GM19025 (cell line): ENCODE data around the gene KIF22.
A peak's percentile ranks its signal among the peaks of the same experiment; 100 is the strongest.

ENCODE experiments used
- ATAC-seq: cut with Tn5 transposase; IDR thresholded peaks from one replicate; pipeline ENCODE4 v1.9.1; 2021; ENCODE audit warnings: mild to moderate bottlenecking, low read depth, moderate library complexity; ENCODE audit not compliant: unreplicated experiment

The KIF22 gene

DNA sequence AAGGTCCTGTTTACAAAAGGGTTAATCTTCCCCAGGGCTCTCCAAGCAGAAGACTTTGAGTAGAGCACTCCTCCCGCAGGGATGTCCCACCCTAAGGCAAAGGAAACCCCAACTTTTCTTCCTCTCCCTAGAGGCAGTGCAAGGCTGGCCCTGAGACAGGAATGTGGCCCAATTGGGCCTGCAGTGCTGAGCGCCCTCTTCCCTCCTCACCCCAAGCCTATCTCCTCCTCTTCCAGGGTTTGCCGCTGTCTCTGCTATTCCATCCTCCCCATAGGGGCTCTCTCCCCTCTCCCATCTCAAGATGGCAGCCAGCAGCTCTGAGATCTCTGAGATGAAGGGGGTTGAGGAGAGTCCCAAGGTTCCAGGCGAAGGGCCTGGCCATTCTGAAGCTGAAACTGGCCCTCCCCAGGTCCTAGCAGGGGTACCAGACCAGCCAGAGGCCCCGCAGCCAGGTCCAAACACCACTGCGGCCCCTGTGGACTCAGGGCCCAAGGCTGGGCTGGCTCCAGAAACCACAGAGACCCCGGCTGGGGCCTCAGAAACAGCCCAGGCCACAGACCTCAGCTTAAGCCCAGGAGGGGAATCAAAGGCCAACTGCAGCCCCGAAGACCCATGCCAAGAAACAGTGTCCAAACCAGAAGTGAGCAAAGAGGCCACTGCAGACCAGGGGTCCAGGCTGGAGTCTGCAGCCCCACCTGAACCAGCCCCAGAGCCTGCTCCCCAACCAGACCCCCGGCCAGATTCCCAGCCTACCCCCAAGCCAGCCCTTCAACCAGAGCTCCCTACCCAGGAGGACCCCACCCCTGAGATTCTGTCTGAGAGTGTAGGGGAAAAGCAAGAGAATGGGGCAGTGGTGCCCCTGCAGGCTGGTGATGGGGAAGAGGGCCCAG lies 22.4 kb downstream of the KIF22 start:
- no peak for ATAC-seq

- no peak for ATAC-seq
Observed at GRCh38 chr16:29813644-29814562, 23.4 kb downstream of the KIF22 start.

- ATAC-seq: no peak
Observed at GRCh38 chr16:29814592-29814991, 24.0 kb downstream of the KIF22 start.

DNA sequence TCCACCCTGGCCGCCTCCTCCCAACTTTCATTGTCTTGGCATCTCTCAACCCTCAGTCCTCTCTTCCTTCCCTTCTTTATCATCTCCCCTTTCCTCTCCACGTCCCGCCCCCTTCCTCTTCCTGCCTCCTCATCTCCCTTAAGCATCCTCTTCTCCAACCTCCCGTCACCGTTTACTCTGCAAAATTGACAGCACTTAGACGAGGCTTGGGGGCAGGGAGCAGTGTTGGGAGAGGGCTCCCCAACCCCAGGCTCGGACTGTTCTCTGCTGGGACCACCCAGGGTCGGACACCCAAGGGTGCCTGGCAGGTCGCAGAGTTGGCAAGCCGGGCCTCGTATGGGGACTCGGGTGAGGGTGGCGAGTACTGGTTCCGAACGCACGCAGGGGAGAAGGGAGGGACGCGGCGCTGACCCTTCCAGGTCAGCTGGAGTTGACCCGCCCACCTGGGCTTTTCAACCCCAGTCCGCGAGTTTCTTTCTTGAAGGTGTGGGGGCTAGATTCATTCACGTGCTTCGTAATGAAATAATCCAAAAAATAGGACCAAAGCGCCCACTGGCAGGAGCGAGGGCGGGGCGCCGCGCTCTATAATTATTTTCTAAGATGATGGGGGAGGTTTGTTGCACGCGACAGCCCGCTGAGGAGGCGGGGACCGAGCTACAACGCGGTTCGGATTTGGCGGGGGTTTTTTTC lies 24.6 kb downstream of the KIF22 start:
- ATAC-seq: no peak

GRCh38 chr16:29815793-29816693 lies 25.5 kb downstream of the KIF22 start, which contains the start of gene PAGR1:
Gene PAGR1, plus strand, starts transcription at chr16:29816152. Its CDS starts 374 bp downstream, at chr16:29816526.
- peak; percentile 51 for ATAC-seq

- peak; percentile 5 for ATAC-seq
Observed at GRCh38 chr16:29816694-29817441, 26.3 kb downstream of the KIF22 start.

DNA sequence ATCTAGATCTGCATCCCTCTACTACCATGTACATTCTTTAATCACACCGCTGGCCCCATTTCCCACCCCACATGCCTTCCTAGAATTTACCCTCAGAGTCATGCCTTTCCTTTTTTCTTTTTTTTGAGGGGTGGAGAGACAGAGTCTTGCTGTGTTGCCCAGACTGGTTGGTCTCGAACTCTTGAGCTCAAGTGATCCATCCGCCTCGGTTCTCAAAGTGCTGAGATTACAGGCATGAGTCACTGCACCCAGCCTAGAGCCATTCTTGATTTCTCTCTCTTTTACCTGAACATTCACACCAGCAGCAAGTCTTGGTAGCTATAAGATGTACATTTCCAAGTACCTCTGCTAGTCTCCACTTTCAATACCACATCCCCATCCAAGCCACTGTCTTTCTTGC lies 27.5 kb downstream of the KIF22 start:
- ATAC-seq: no peak

GRCh38 chr16:29819506-29819905 lies 29.0 kb downstream of the KIF22 start:
- ATAC-seq: no peak

DNA sequence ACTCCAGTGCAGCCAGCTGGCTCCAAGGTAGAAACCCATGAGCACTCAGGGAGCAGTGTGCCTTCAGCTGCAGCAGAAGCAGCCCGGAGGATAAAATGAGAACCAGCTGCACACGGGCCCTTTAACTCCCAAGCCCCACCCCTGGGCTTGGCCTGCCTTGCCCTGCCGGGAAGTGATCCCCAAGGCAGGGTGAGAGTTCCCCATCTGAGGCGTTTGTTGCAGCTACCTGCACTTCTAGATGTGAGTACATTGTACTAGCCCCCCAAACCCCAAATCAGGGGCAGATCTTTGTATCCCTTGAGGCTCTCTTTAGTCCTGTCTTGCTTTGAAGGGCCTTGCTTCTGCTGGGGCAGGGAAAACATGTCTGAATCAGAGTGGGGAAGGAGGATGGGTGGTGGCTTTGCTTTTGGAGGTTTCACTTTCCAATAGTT lies 29.7 kb downstream of the KIF22 start, which contains the start of gene MVP:
Gene MVP, plus strand, starts transcription at position 192 of the 431 bp plus-strand sequence. CDS start 10,088 bp downstream, outside the sequence.
- ATAC-seq: no peak

DNA sequence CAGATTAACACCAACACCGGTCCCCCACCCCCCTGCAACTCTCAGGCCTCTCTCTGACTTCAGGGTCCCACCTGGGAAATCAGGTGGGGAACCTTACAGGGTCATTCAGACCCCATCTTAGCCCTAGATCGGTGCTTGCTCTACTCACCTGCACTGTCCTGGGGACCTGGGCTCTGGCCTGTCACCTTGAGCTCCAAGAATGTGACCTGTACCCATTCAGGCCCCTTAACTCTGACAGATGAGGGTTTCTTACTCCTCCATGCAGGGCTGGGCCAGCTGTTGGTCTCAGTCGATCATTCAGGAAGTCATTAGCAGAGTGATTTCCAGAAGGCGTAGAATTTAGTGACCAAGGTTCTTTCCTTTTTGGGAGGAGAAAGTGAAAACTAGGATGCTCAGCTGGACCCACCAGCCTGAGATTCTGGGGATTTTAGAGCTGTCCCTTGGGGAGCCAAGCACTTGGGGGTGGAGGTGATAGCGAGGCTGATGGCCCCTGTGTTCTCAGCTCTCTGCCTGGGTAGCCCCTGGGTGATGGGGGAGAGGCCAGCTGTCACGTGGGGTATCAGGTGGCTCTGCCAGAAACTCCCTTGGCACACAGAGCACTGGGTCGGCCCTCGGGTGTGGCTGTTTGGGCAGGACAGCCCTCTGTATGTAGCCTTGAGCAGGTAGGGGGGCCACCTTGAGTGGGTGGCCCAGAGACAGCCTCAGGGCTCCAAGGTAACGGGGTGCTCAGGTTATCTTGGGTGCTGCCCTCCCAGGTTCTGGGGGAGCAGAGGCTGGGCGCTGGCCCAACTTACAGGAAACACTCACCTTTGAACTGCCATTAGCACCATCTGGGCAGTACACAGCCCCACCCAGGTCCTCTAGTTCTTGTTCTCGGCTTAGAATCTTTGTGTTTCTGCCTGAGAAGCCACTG lies 30.4 kb downstream of the KIF22 start:
- ATAC-seq: peak; percentile 57

DNA sequence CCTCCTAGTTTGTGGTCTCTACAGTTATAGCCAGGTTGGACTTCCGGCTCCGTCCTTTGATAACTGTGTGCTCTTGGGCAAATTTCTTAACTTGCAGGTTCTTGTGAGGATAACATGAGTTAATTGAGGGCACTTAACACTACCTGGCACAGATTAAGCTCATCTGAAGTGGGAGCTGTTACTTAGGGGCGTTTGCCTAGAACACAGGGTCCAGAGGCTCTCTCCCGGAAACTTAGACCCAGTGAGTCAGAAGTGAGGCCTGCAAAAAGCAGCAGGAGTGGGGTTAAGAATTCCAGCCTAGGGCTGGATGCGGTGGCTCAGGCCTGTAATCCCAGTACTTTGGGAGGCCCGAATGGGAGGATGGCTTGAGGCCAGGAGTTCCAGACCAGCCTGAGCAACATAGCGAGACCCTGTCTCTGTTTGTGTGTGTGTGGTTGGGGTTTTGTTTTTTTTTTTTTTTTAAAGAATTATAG lies 31.1 kb downstream of the KIF22 start:
- no peak for ATAC-seq

- no peak for ATAC-seq
Observed at GRCh38 chr16:29824589-29825144, 34.1 kb downstream of the KIF22 start.

GRCh38 chr16:29825145-29826044 lies 34.8 kb downstream of the KIF22 start:
- ATAC-seq: no peak

DNA sequence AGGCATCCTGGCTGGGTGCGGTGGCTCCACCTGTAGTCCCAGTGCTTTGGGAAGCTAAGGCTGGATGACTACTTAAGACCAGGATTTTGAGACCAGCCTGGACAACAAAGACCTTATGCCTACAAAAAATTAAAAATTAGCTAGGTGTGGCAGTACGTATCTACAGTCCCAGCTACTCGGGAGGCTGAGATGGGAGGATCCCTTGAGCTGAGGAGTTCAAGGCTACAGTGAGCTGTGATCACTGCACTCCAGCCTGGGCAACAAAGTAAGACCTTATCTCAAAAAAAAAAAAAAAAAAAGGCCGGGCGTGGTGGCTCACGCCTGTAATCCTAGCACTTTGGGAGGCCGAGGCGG lies 35.8 kb downstream of the KIF22 start:
- no peak for ATAC-seq

GRCh38 chr16:29830774-29831173 lies 40.2 kb downstream of the KIF22 start:
- no peak for ATAC-seq

- no peak for ATAC-seq
Observed at GRCh38 chr16:29831490-29831889, 40.9 kb downstream of the KIF22 start.
